GM19438 (cell line): ENCODE measurements around the gene CORO6.

Experiments used
- ATAC-seq: cut with Tn5 transposase; IDR thresholded peaks from one replicate; pipeline ENCODE4 v1.9.1; 2021; ENCODE audit warnings: low read depth; ENCODE audit not compliant: unreplicated experiment

The CORO6 gene

DNA sequence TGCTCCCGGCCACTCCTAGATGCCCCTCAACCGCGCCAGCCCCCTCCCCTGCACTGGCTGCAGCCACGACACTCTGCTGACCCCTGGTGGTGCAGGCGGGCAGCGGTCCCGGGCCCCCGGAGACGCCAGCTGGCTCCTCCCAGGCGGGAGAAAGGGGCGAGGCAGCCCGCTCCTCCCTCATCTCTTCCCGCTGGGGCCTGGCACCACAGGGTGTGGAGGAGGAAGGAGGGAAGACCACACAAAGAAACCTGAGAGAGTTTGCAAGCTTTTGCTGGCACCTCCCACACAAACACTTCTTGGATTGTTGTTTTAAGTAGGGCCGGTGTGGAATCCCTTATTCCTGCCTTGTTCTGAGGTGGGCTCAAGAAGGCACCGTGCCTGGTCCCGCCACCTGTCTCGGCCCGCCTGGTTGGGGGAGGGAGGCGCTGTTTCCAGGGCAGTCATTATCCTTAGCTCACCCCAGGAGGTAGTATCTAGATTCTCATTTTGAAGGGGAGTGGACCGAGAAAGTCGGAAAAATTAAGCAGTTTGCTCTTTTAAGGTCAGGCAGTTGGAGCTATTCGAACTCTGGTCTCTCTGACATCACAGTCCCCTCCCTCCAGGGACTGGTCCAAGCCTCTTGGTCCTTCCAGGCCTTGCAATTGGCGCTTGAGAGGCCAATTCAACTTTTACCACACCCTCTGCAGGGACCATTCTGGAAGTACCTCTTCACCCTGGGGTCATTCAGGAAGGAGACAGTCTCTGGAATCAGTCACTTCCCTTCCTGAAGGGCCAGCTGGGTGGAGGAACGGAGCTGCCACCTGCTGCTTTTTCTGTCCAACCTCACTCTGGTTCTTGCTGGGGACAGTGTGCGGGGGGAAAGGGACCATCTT lies 30.7 kb downstream of the CORO6 start:
- no peak for ATAC-seq

DNA sequence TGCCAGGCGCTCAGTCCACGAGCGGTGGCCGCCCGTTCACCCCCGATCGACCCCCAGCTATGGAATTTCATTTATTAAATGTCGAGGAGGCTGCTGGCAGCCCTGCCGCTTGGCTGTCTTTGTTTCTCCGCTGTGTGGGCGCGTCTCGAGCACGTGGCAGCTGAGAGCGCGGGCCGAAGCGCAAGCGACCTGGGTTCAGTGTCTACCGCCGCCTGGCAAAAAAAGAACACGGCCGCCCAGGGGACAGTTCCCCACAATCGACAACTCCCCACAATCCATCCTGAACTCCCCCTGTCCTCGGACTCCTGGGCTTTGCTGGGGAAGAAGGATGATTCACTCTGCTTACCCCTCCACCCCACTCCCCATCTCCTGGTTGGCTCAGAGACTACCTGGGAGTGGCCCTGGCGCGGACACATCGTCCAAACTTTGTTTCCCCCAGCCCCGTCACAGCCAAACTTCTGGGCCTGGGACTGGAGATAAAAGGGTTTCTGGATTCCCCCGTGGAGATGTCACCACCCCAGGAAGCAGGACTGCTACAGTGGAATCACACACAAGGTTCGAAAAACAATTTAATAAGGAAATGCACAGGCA lies 31.5 kb downstream of the CORO6 start:
- ATAC-seq: no peak

DNA sequence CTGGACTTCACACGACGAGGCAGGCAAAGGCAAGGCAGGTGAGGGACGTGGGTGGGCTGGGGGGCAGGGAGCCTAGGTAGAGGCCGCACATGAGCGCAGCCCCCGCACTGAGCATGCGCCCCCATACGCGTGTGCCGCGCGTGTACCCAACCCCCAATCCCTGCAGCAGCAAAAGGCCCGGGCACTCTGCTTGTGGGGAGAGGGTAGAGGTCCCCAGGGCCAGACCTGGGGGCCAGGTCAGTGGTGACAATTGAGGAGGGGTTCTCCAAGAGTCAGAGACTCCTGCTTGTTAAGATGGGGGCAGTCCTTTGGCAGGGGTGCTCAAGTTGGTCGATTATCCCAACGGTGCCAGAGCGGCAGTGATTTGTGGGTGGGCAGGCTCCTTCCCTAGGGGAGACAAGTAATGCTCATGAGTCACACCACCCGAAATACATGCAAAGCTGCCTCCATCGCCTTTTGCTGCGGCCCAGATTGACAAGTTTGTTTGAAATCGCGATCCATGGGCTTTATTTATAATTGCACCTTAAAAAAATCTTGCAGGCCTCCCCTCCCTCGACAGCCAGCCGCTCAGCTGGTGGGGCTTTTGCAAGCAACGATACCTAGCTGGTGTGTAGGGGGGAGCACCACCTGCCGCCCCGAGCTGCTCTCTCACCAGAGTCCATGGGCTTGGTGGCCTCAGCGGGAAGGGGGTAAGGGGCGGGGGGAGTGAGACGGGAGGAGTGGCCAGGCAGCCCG lies 32.1 kb downstream of the CORO6 start:
- ATAC-seq: no peak

DNA sequence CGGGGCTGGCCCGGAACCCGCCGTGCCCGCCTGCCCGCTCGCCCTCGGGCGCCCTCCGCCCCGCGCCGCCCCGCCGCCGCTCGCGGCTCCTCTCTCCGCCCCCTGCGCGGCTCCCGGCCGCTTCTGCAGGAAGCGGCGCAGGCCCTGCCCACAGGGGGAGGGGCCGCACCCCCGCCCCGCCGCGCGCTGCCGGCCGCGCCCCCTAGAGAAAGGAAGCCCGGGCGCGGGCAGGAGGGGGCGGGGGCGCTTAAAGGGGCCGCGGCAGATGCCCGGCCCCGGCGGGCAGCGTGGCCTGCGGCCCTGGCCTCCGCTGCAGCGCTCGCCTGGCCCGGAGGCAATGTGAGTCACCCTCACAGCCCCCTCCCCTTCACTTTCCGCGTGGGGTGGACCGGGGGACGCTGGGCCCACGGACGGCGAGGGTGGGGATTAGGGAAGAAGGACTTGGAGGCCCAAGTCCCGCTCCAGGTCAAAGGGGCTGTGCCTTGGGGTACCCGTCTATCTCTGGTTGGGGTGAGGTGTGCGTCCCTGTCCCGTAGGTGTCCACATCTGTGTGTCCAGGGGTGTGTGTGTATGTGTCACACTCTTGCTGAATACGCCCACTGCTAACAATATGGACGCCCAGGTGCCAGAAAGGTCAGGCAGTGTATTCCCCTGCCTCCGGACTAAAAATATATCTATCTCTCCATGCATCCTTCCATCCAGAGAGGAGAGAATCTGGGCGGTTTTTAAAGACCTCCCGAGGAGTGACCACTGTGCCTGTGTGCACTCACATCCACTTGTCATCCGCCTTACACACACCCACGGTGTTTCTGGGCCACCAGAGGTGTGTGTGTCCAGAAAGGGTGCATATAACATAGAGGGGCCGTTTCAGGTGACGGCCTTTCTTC lies 32.9 kb downstream of the CORO6 start, which contains the start of gene GIT1:
GIT1 (minus strand) TSS at position 125 of the 887 bp plus-strand sequence. CDS start 270 bp downstream, outside the sequence.
- ATAC-seq: peak; percentile 46

DNA sequence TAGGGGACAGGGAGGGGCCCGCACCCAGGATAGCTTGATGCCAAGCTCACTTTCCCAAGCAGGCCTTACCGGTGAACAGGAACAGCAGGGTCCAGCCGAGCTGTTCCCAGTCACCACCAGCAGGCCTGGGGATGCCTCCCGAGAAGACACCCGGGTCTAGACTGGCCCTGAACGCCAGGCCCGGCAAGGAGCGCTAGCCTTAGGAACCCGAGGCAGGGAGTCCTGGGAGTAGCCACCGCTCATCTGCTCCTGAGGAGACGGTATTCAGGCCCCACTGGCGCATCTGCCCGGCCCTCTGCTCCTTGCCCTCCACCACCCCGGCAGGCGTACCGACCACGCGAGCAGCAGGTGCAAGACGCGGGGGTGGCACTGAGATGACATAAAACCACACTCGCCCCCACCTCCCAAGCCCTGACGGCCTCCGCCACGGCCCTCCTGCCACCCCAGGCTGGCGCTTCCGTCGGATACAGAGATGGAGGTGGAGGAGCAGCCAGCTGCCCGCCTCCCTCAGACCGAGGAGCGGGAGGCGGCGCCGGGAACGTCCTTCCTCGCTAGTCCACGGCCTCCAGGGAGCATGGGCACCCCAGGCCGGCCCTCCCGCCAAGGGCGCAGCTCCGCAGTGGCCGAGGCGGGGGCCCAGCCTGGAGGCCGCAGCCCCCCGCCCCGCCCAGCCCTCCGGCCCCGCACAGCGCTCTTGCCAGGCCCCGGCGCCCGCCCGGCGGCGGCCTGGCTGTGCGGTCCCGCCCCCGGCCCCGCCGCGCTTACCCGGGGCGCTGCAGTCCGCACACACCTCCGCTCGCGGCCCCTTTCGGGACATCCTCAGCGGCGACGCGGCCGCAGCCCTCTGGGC lies 33.9 kb downstream of the CORO6 start:
- peak; percentile 3 for ATAC-seq

DNA sequence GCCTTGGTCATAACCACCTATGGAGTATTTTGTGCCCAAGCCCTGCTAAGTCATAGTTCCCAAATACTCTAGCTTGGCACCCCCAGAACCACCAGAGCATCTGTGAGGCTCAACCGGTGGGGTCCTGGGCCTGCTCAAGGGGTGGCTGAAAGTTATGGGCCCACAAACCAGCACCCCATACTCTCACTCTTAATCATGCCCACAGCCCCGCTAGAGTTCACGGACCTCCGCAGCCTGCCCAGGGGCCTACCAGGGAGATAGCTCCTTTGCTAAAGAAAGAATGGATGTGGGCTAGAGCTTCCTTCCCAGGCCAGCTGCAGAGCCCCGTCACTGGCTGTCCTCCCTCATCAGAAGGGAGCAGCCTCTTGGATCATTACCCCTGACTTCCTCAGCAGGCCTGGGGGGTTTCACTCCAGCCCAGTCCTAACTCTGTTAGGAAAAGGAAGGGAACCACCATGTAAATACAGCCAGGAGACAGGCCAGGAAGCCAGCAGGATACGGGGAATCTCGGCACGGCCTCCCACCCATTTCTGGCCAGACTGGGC lies 34.6 kb downstream of the CORO6 start:
- ATAC-seq: no peak

DNA sequence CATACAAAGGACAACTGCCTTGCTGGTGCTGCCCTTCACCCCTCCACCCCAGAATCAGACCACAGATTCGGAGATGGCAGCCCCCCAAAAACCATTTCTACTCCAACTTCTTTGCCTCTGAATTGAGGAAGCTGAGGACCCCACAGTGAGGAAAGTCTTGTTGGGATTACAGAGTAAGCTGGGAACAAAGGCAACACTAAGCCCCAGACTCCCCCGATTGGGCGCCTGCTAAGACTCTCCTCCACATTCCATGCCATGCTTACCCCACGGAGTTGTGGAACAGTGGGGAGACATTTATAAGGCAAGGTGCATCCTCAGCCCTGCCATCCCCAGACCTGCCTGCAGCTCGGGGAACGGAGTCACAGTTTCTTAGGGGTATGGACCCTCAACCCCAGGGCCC lies 35.1 kb downstream of the CORO6 start:
- ATAC-seq: no peak

DNA sequence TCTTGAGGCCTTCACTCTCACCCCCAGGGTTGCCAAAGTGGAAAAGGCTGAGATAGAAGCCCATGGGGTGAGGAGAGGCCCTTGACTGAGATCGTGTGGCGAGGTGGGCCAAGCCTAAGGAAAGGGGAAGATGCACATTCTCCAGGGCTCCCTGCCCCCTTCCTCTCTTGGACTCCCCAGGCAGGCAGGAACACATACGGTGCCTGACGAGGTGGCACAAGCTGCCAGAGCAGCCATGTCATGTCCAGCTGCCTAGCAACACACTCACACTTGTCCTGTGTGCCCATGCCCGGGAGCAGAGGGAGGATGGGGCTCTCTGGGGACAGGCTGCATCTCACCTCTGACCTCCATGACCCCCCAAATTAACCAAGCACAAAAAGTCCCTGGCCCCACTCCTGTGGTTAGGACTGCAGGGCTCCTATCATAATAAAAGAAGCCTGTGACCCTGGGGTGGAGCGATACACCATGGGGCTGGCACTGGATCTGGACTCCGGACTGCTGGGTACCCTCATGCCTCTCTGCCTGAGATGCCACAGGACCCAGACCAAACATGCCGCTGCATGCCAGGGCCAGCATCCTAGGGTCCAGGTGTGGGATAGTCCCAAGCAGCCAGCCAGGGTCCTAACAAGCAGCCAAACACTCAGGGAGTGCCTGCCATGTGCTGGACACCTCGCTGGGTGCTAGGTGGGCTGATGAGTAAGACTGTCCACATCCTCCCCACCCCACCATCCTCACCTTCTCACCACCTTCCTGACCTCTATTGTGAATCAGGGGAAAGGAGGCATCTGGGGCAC lies 35.8 kb downstream of the CORO6 start:
- no peak for ATAC-seq

DNA sequence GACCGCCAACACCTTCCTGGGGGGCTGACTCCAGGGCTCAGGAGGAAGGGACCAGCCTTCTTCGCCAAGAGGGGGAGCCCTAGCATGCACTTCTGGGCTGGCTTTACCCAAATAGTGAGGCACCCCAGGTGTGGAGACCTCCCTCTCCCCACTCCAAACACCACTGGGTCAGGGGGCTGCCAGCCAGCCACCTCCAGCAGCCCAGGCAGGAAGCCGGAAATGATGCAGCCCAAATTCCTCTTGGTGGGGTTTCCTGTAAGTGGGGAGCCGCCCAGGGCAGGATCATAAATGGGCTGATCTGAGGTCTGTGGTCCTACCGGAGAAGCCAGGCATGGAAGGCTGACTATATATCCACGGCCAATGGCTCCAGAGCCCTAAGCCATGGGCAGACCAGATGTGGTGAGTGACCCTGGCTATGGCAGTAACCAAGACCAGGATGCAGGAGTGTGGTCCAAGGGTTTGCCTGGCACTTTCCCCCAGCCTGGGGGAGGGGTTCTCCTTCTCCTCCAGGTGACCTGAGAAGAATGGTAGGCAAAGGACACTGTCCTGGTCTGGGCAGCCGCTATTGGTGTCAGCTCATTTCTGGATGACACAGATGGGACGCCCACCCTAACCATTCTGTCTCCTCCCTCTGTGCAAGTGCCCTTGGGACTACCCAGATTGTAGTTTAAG lies 37.5 kb downstream of the CORO6 start:
- no peak for ATAC-seq

DNA sequence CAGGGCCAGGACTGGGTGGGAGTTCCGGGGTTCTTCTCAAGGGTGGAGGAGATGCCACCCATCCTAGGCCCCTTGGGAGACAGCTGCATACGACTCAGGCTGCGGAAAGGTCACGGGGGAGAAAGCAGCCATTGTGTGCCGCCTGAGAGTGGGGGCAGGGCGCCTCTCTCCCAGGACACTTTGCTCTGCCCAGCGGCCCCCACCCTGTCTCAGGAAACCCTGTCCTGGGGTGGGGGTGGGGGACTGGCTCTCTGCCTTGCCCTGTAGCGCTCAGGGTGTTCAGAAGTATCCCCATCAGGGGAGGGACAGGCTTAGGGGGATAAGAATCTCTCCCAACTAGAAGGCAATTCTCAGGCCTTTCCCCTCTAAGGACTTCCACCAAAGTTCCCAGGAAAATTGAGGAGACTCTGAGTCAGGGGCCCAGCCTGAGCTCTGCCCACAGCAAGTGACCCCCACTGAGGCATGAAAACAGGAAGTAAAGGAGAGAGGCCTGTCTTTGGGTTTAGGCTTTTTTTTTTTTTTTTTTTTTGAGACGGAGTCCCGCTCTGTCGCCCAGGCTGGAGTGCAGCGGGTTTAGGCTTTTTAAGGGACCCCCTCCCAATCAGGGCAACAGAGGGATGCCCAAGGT lies 38.1 kb downstream of the CORO6 start:
- ATAC-seq: no peak

DNA sequence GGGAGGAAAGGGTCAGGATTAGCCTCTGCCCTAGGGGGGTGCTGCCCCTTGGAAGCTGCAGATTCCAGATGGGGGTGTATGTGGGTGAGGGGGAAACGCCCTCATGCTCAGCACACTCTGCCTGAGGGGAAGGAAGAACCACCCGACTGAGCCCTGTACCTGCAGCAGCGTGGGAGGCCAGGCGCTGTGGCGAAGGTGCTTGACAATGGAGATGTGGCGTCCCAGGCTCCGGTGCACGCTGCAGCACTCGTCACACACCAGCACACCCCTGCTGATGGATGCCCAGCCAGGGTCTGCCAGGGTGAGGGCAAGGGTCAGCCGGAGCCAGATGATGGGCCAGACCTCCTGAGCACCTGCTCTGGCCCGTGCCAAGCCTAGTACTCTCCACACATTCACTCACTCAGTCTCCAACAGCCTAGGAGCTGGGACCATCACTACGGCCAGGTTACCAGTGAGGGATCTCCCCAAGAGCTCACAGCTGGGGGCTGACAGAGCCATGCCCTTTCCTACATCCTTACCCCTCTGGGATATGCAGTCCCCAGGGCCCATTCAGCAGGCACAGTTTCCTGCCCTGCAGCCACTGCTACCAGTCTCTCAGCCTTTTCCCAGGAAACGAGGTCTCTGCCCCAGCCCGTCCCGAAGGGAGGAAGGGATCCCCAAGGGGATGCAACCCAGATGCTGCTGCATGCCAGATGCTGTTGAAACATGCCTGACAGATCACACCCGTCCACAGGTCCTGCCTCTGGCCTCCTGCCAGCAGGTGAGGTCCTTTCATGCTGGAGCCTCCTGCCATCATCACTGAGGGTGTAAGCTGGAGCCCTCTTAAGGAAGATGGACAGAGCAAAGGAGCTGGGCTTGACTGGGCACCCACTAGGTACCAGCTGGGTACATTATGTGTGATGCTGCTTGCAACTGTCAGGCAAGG lies 39.1 kb downstream of the CORO6 start:
- no peak for ATAC-seq

DNA sequence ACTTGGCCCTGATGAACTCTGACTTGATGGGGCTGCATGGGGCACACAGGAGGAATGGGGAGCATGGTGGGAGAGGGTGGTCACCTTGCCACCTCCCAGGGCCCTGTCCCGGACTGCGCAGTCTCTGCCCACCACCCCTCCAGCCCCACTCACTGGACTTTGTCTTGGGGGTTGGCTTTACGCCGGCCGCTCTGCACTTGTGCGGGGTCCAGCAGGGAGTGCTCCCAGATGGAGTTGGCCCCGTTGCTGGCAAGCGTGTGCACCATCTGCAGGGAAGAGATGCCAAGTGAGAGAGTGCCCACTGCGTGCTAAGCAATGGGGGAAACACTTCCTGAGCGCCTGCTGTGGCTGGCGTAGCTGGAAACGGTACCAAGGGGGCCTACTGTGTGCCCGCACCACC lies 39.9 kb downstream of the CORO6 start:
- ATAC-seq: no peak

DNA sequence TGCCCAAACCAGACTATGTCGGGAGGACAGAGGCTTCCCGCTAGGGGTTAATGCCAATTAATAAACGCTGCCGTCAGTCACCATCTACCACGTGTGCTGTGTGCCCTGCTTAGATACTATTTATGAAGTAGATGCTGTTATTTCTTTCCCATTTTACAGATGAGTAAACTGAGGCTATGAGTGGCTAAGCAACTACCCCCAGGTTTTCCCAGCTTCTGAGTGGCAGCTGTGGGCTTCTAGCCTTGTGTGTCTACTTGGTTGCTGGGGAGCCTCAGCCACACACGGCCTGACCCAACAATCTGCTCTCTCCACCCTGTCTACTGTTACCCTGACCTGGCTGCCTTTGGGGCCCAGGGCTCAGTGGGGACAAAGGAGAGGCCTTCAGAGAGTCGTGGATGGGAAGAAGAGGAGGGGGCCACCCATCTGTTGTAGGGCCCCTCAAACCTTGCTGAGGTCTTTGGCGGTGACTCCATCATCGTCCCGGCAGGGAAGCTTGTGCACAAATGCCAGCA lies 40.4 kb downstream of the CORO6 start:
- no peak for ATAC-seq

DNA sequence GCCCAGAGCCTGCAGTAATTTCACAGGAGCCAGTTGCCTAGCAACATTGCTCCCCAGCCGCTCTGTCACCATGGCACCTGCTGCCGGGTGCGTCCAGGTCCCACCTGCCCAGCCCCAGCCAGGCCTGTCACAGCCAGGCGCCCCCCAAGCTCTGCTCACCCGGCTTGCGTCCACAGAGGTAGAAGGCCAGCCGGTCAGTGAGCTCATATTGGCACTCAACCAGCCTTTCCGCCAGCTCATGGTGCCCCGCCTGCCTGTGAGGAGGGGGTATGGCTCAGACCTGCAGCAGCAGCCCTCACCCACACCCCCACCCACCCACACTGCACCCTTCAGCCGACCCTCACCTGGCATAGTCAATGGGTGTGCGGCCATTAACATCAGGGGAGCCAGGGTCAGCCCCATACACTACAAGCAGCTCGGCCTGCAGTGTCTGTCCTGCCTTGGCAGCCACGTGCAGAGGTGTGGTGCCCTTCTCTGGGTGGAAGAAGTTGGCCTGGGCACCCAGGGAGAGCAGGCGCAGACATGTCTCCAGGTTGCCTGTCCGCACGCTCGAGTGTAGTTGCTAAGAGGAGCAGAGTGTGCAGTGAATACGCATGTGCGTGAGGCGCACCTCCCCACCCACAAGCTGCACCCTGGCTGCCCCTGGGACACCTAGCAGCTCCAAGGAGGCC lies 41.0 kb downstream of the CORO6 start:
- ATAC-seq: no peak

DNA sequence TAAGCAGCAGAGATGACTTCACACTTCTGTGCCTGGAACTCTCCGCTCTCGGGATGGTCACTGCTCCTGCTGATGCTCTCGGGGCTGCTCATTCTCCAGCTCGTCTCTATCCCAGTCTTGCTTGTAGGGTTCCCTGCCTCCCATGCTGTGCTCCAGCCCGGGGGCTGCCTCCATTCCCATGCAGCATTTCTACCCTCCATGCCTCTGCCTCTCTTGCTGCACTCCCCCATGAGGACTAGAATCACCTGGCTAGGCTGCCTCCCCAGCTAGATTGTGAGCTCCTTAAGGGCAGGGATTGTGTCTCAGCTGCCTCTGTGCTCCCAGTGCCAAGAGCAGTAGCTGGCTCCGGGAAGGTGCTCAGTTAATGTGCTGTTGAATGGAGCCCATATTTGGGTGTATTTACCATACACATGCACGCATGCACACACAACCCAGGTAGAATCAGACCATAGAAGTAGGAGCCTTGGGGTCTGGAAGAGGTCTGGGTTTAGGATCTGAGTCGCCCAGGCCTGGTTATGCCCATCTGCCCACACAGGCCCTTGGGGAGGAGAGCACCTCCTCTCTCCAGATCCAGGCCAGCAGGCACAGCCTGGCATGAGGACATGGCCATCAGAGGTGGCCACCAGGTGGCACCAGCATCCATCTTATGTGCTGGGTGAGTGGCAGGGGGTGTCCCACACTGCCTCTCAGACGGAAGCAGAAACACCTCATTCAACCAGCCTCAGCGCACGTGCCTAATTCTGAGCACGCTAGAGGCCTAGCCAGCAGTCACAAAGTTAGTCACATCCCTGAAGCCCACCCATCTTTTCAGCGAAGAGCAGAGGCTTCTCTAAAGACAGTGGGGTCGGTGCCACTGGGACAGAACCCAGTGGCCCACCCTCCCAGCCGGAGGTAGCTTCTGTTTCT lies 42.6 kb downstream of the CORO6 start:
- no peak for ATAC-seq
